CD14-positive monocyte (primary cell): ENCODE measurements around the gene PPP6R3. TPM values are rescaled to one million over a fixed set of nuclear protein-coding genes. Genes with fewer than 3 reads are reported as not detected.

Experiments used
- DNase-seq, 3 donors: peaks; one replicate each; pipeline ENCODE4 v3.0.0-alpha.2; 2011 to 2022
- H2AFZ ChIP-seq: 2 replicates; pipeline ENCODE4 v1.6.0; 2012; ENCODE audit warnings: mild to moderate bottlenecking, low read depth, low read length, inconsistent platforms; ENCODE audit not compliant: insufficient read depth, poor library complexity, severe bottlenecking
- H3K27ac ChIP-seq, 2 donors: 1 replicate in 1 of 2; 2 replicates in 1 of 2; pipeline ENCODE4 v1.5.1; 2012 to 2013; ENCODE audit warnings: low read length in 2 of 2, control low read depth in 1 of 2, inconsistent platforms in 1 of 2, low read depth in 1 of 2, mild to moderate bottlenecking in 1 of 2
- H3K27me3 ChIP-seq, 2 donors: one replicate each; pipeline versions ENCODE4 v1.6.0 to v1.6.1; 2011 to 2013; ENCODE audit warnings: low read length in 2 of 2; ENCODE audit not compliant: control insufficient read depth in 2 of 2, insufficient read depth in 2 of 2
- H3K36me3 ChIP-seq, 2 donors: replicated peaks in 1 of 2; 1 replicate in 1 of 2; 2 replicates in 1 of 2; pipeline versions ENCODE4 v1.5.1 to v1.6.1; 2012 to 2013; ENCODE audit warnings: low read length in 2 of 2, control low read depth in 1 of 2, inconsistent platforms in 1 of 2, mild to moderate bottlenecking in 1 of 2; ENCODE audit not compliant: insufficient read depth in 2 of 2, control insufficient read depth in 1 of 2
- H3K4me1 ChIP-seq, 2 donors: 1 replicate in 1 of 2; 2 replicates in 1 of 2; pipeline versions ENCODE4 v1.5.1 to v1.6.1; 2012 to 2013; ENCODE audit warnings: low read length in 2 of 2, control low read depth in 1 of 2, inconsistent platforms in 1 of 2, mild to moderate bottlenecking in 1 of 2, moderate library complexity in 1 of 2; ENCODE audit not compliant: insufficient read depth in 2 of 2, control insufficient read depth in 1 of 2
- H3K4me2 ChIP-seq: replicated peaks from 2 replicates; pipeline ENCODE3; 2012; ENCODE audit warnings: low read length, moderate library complexity, mild to moderate bottlenecking; ENCODE audit not compliant: poor library complexity, severe bottlenecking; ENCODE audit errors: extremely low read depth
- H3K4me3 ChIP-seq, 3 experiments: fragments of 200-600 bp in 1 of 3; sonication (generic) in 1 of 3; replicated peaks in 1 of 3; 1 replicate in 2 of 3; 2 replicates in 1 of 3; pipeline ENCODE4 v1.5.1; 2011 to 2013; ENCODE audit warnings: low read length in 3 of 3, mild to moderate bottlenecking in 3 of 3, control low read depth in 2 of 3, low read depth in 2 of 3, inconsistent platforms in 1 of 3, moderate library complexity in 1 of 3
- H3K79me2 ChIP-seq: 2 replicates; pipeline ENCODE4 v1.6.0; 2012; ENCODE audit warnings: mild to moderate bottlenecking, control low read depth, inconsistent platforms, low read length, moderate library complexity; ENCODE audit not compliant: insufficient read depth
- H3K9ac ChIP-seq: 2 replicates; pipeline ENCODE4 v1.6.0; 2017; ENCODE audit warnings: low read length, mild to moderate bottlenecking; ENCODE audit not compliant: insufficient read depth, poor library complexity, severe bottlenecking
- H3K9me3 ChIP-seq, 2 donors: replicated peaks in 1 of 2; 1 replicate in 1 of 2; 2 replicates in 1 of 2; pipeline versions ENCODE4 v1.5.1 to v1.6.1; 2012 to 2013; ENCODE audit warnings: low read length in 2 of 2, control low read depth in 1 of 2; ENCODE audit not compliant: control insufficient read depth in 1 of 2, insufficient read depth in 1 of 2
- H4K20me1 ChIP-seq: 2 replicates; pipeline ENCODE4 v1.6.0; 2012; ENCODE audit warnings: mild to moderate bottlenecking, low read length, control low read depth, moderate library complexity; ENCODE audit not compliant: insufficient read depth
- H3K27ac Mint-ChIP-seq, 7 donors: one replicate each; pipeline ENCODE4 v1.8.0; 2020; ENCODE audit warnings: mild to moderate bottlenecking in 7 of 7, mixed read lengths in 7 of 7, moderate library complexity in 6 of 7, inconsistent platforms in 2 of 7
- H3K27me3 Mint-ChIP-seq, 3 donors: one replicate each; pipeline ENCODE4 v1.8.0; 2021 to 2022; ENCODE audit warnings: low read depth in 3 of 3, mild to moderate bottlenecking in 3 of 3, mixed read lengths in 3 of 3, moderate library complexity in 3 of 3, inconsistent platforms in 1 of 3
- H3K36me3 Mint-ChIP-seq, 2 donors: one replicate each; pipeline ENCODE4 v1.8.0; 2020; ENCODE audit warnings: mixed read lengths in 2 of 2, inconsistent platforms in 1 of 2, mild to moderate bottlenecking in 1 of 2
- H3K4me1 Mint-ChIP-seq: one replicate; pipeline ENCODE4 v1.8.0; 2020; ENCODE audit warnings: mild to moderate bottlenecking, mixed read lengths
- H3K4me3 Mint-ChIP-seq, 2 donors: one replicate each; pipeline ENCODE4 v1.8.0; 2020; ENCODE audit warnings: mild to moderate bottlenecking in 2 of 2, mixed read lengths in 2 of 2, moderate library complexity in 1 of 2
- H3K9me3 Mint-ChIP-seq, 7 donors: one replicate each; pipeline ENCODE4 v1.8.0; 2020 to 2022; ENCODE audit warnings: mixed read lengths in 7 of 7, mild to moderate bottlenecking in 6 of 7, moderate library complexity in 6 of 7, inconsistent platforms in 2 of 7
- WGBS: methylation state at CpG from one replicate; pipeline ENCODE4 v1.1.5; 2013; ENCODE audit warnings: missing lambda C conversion rate; ENCODE audit not compliant: insufficient coverage; 5-methylcytosine and 5-hydroxymethylcytosine counted together
- intact Hi-C, 2 donors: fragments of 100-400 bp; cut with micrococcal nuclease; formaldehyde crosslinking; loops; one replicate each; pipeline versions ENCODE4 v1.15.0 to v1.15.1; 2023
- polyA plus RNA-seq, 3 donors: library from polyadenylated mRNA; depleted of rRNA in 1 of 3; unstranded in 2 of 3; stranded (reverse) in 1 of 3; fragments of 300-500 nt in 2 of 3; fragments of >200 nt in 1 of 3; fragmentation: Illumina TruSeq in 2 of 3; gene quantifications; 1 replicate in 2 of 3; 2 replicates in 1 of 3; pipeline ENCODE4 v1.2.3, GENCODE V29; 2012 to 2021
- TF ChIP-seq, protein P1 (sequence below): fragments of 200-600 bp; IDR thresholded peaks from one replicate; pipeline ENCODE4 v1.8.0; 2022; ENCODE audit warnings: antibody characterized with exemption, mild to moderate bottlenecking

PPP6R3 gene
- polyA plus RNA-seq, 3 donors, result 22.9 to 39.4 (median 38.1) TPM

GRCh38 chr11:68658097-68658496 lies 197.5 kb downstream of the PPP6R3 start:
- WGBS, result 97% methylated on average over 3 of the region's 8 CpGs
- Histone ChIP-seq H3K27ac (no peak overlapping the region), H3K4me1 (no peaks in the 10 kb centered on the region), H3K27me3 (no peaks in the 10 kb centered on the region), H3K9me3 (no peaks in the 10 kb centered on the region), H2AFZ (no peak overlapping the region), H3K9ac (no peak overlapping the region), H4K20me1 (no peaks in the 10 kb centered on the region), H3K4me2 (no peak overlapping the region), H3K36me3 (no peaks in the 10 kb centered on the region), H3K79me2 (no peaks in the 10 kb centered on the region), H3K4me3 (no peak overlapping the region)
- H3K4me3 Mint-ChIP-seq, result no peak overlapping the region
- peaks cover 0 to 11% (median 2%) of the 10 kb centered on the region in 7 donors for H3K9me3 Mint-ChIP-seq
- intact Hi-C loops, result no loop called here
- no peak overlapping the region for H3K27ac Mint-ChIP-seq
- no peak for DNase-seq
- TF ChIP-seq, protein P1, sequence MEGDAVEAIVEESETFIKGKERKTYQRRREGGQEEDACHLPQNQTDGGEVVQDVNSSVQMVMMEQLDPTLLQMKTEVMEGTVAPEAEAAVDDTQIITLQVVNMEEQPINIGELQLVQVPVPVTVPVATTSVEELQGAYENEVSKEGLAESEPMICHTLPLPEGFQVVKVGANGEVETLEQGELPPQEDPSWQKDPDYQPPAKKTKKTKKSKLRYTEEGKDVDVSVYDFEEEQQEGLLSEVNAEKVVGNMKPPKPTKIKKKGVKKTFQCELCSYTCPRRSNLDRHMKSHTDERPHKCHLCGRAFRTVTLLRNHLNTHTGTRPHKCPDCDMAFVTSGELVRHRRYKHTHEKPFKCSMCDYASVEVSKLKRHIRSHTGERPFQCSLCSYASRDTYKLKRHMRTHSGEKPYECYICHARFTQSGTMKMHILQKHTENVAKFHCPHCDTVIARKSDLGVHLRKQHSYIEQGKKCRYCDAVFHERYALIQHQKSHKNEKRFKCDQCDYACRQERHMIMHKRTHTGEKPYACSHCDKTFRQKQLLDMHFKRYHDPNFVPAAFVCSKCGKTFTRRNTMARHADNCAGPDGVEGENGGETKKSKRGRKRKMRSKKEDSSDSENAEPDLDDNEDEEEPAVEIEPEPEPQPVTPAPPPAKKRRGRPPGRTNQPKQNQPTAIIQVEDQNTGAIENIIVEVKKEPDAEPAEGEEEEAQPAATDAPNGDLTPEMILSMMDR, result no peak
- H3K4me1 Mint-ChIP-seq, result peaks cover under 1% of the 10 kb centered on the region
- H3K27me3 Mint-ChIP-seq, result peaks cover 0 to 8% (median 2%) of the 10 kb centered on the region in 3 donors
- no peaks in the 10 kb centered on the region for H3K36me3 Mint-ChIP-seq

DNA sequence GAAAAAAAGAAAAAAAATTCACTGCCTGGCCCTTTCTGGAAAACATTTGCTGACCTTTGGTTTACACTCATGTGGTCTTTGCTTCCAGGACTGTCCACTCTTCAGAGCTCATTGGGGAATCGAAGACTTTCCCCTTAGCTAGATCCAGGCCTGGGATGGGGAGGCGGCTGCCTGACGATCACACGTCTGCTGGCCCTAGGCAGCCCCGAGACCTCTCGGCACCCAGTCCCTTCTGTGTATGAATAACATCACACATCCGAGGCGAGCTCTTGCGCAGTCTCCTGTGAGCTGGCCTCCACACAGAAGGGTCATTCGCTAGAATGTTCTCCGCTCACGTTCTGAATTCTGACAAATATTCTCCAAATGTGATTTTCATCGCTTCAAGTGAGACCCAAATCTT lies 198.1 kb downstream of the PPP6R3 start:
- peaks cover 0 to 8% (median 2%) of the 10 kb centered on the region in 3 donors for H3K27me3 Mint-ChIP-seq
- Histone ChIP-seq H3K79me2 (no peaks in the 10 kb centered on the region), H3K4me2 (no peak overlapping the region), H3K27me3 (no peaks in the 10 kb centered on the region), H4K20me1 (no peaks in the 10 kb centered on the region), H2AFZ (no peak overlapping the region), H3K27ac (no peak overlapping the region), H3K9me3 (no peaks in the 10 kb centered on the region), H3K36me3 (no peaks in the 10 kb centered on the region), H3K9ac (no peak overlapping the region), H3K4me1 (no peaks in the 10 kb centered on the region), H3K4me3 (no peak overlapping the region)
- TF ChIP-seq, protein P1, result no peak
- H3K4me1 Mint-ChIP-seq, result no peaks in the 10 kb centered on the region
- WGBS, result 94% methylated on average over 12 of the region's 13 CpGs
- no peak for DNase-seq
- intact Hi-C loops, result no loop called here
- peaks cover 0 to 14% (median 2%) of the 10 kb centered on the region in 7 donors for H3K9me3 Mint-ChIP-seq
- H3K4me3 Mint-ChIP-seq, result no peak overlapping the region
- no peak overlapping the region for H3K27ac Mint-ChIP-seq
- H3K36me3 Mint-ChIP-seq, result no peaks in the 10 kb centered on the region
